ENCODE results near the gene CST8.

- no peak for TF ChIP-seq CTCF (conservative IDR thresholded peaks at IDR 0.05; ENCODE audit: low read length)
- TF ChIP-seq EZH2phosphoT487 (IDR thresholded peaks at IDR 0.05; ENCODE audit: borderline replicate concordance, low read depth, low read length): no peak
Measured at GRCh38 chr20:23452776-23453175, 38.1 kb upstream of the CST8 start, which contains the start of gene CST11.
